Measurements from ENCODE around the gene SLC6A16. TPM values are rescaled to one million over a fixed set of nuclear protein-coding genes. Genes with fewer than 3 reads are reported as not detected.
"Not testable (repeated sequence)": the region's sequence is repeated elsewhere in the genome, so short reads cannot be mapped to it uniquely, and the experiment has no call there.

Gene SLC6A16
- total RNA-seq, 1 donor from 2014 or later, result 1.0 TPM

GRCh38 chr19:49328741-49329140 lies 3.8 kb upstream of the SLC6A16 start:
- no peak for DNase-seq

- peak; percentile 60 for DNase-seq
Observed at GRCh38 chr19:49327878-49328544, 3.0 kb upstream of the SLC6A16 start.

GRCh38 chr19:49326165-49326704 lies 1.2 kb upstream of the SLC6A16 start:
- DNase-seq, result no peak

- DNase-seq, result not testable (repeated sequence)
Observed at GRCh38 chr19:49325756-49326155, 765 bp upstream of the SLC6A16 start.

GRCh38 chr19:49318296-49318695 lies 6.7 kb downstream of the SLC6A16 start:
- DNase-seq, result no peak

GRCh38 chr19:49316284-49316683 lies 8.7 kb downstream of the SLC6A16 start:
- DNase-seq, result no peak

- peak; percentile 50 for DNase-seq
Observed at GRCh38 chr19:49315111-49315510, 9.9 kb downstream of the SLC6A16 start.

- no peak for DNase-seq
Observed at GRCh38 chr19:49309087-49309486, 15.9 kb downstream of the SLC6A16 start.

GRCh38 chr19:49306734-49307133 lies 18.3 kb downstream of the SLC6A16 start:
- DNase-seq, result not testable (repeated sequence)

- DNase-seq, result no peak
Observed at GRCh38 chr19:49301866-49302252, 23.1 kb downstream of the SLC6A16 start.

- DNase-seq, result peak; percentile 83
Observed at GRCh38 chr19:49301165-49301865, 23.7 kb downstream of the SLC6A16 start.

GRCh38 chr19:49298653-49299052 lies 26.3 kb downstream of the SLC6A16 start:
- not testable (repeated sequence) for DNase-seq

- no peak for DNase-seq
Observed at GRCh38 chr19:49297403-49297802, 27.6 kb downstream of the SLC6A16 start.

GRCh38 chr19:49295208-49295880 lies 29.6 kb downstream of the SLC6A16 start:
- DNase-seq, result no peak

GRCh38 chr19:49294401-49294800 lies 30.6 kb downstream of the SLC6A16 start:
- no peak for DNase-seq

GRCh38 chr19:49290517-49290916 lies 34.5 kb downstream of the SLC6A16 start:
- no peak for DNase-seq

GRCh38 chr19:49289286-49289685 lies 35.7 kb downstream of the SLC6A16 start:
- not testable (repeated sequence) for DNase-seq

GRCh38 chr19:49288205-49288604 lies 36.8 kb downstream of the SLC6A16 start:
- DNase-seq, result not testable (repeated sequence)

- DNase-seq, result no peak
Observed at GRCh38 chr19:49287141-49287770, 37.7 kb downstream of the SLC6A16 start.

- DNase-seq, result no peak
Observed at GRCh38 chr19:49282184-49282583, 42.8 kb downstream of the SLC6A16 start.

- no peak for DNase-seq
Observed at GRCh38 chr19:49272204-49272603, 52.8 kb downstream of the SLC6A16 start.

- DNase-seq, result no peak
Observed at GRCh38 chr19:49271080-49271753, 53.8 kb downstream of the SLC6A16 start.

All from dermis blood vessel endothelial cell (primary cell).